ENCODE data around the gene VGF. TPM values are rescaled to one million over a fixed set of nuclear protein-coding genes. Genes with fewer than 3 reads are reported as not detected.

Gene VGF
- total RNA-seq, 4 donors from 2014 or later, result 0.94 TPM; not detected in 3

DNA sequence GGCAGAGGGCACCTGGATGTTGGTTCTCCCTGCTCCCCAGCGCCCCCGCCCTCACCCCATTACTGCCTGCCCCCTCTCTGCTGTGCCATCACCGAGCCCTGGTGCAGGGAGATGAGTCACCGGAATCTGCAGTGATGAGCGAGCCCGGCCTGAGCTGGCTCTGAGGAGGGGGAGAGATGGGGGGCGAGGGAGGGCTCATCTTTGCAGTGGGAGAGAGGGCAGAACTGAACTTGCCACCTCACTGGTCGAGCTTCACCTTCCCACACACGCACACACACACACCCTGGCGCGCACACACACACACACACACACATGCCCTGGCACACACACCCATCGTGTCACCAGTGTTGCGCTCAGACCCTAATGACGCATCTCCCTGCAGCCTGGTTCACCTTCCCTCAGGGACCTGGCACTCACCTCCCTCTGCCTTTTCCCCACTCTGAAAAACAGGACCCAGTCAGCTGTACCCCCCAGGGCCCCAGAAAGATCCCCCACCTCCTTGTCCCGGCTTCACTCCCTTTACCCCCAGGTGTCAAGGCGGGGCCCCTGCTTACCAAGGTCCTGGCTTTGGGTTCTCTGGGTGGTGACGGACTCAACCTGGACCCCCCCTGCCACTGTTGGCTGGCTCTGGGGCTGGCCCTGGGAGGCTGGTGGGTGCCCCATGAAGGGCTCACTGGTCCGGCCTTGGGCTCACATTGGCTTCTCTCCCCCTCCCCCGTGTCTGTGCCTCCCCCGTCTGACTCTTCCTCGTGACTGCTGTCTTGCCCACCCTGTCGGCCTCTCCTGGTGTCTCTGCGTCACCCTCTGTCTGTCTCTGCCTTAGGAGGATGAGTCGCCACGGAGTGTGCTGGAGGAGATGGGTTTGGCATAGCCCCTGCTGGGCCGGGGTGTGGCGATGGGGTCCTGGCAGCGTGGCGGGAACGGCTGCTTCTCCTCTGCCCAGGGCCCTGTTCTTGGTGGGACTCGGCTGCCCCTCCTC lies 5.4 kb downstream of the VGF start:
- no peak for DNase-seq
- TF ChIP-seq POLR2A (IDR thresholded peaks at IDR 0.05), result no peak
- no peak for TF ChIP-seq CTCF (IDR thresholded peaks at IDR 0.05)
- H3K27me3 ChIP-seq, result peaks cover 0 to 17% of the 10 kb centered on the region in 2 donors

GRCh38 chr7:101156866-101157589 lies 8.3 kb downstream of the VGF start:
- Histone ChIP-seq H3K4me3 (no peak overlapping the region), H3K9me3 (no peaks in the 10 kb centered on the region), H3K4me1 (peaks cover 0 to 13% (median 6%) of the 10 kb centered on the region in 4 donors), H3K27ac (peak overlapping the region in 1 of 4 donors; percentile 82), H3K27me3 (no peaks in the 10 kb centered on the region), H3K36me3 (peaks cover 0 to 27% (median 0%) of the 10 kb centered on the region in 3 donors)
- DNase-seq, result peak in 2 of 3 donors; percentile 70 to 87
- TF ChIP-seq POLR2A (IDR thresholded peaks at IDR 0.05) (no peak), CTCF (IDR thresholded peaks at IDR 0.05) (no peak)

More for the DNA sequence above, 5.4 kb downstream of the VGF start:
- Histone ChIP-seq H3K9me3 (no peaks in the 10 kb centered on the region), H3K27ac (peak overlapping the region in 1 of 4 donors; percentile 78), H3K4me1 (peaks cover 8 to 40% (median 22%) of the 10 kb centered on the region in 4 donors), H3K36me3 (peaks cover 0 to 27% (median 0%) of the 10 kb centered on the region in 3 donors), H3K4me3 (no peak overlapping the region)

- no peaks in the 10 kb centered on the region for H3K27me3 ChIP-seq
- peaks cover 0 to 12% (median 6%) of the 10 kb centered on the region in 4 donors for H3K4me1 ChIP-seq
- peak overlapping the region in 1 of 4 donors; percentile 75 for H3K27ac ChIP-seq
- H3K9me3 ChIP-seq, result no peaks in the 10 kb centered on the region
- peaks cover 0 to 27% (median 0%) of the 10 kb centered on the region in 3 donors for H3K36me3 ChIP-seq
- TF ChIP-seq CTCF (IDR thresholded peaks at IDR 0.05) (no peak), POLR2A (IDR thresholded peaks at IDR 0.05) (no peak)
- no peak for DNase-seq
- H3K4me3 ChIP-seq, result no peak overlapping the region
Measured at GRCh38 chr7:101156277-101156676, 9.1 kb downstream of the VGF start.

- Histone ChIP-seq H3K9me3 (no peaks in the 10 kb centered on the region), H3K36me3 (peaks cover 0 to 26% (median 0%) of the 10 kb centered on the region in 3 donors), H3K4me1 (peaks cover 0 to 12% (median 6%) of the 10 kb centered on the region in 4 donors), H3K27ac (peak overlapping the region in 1 of 4 donors; percentile 74), H3K27me3 (no peaks in the 10 kb centered on the region), H3K4me3 (peak overlapping the region; percentile 76 to 89 (median 84))
- TF ChIP-seq CTCF (IDR thresholded peaks at IDR 0.05) (no peak), POLR2A (IDR thresholded peaks at IDR 0.05) (no peak)
- DNase-seq, result no peak
Measured at GRCh38 chr7:101155303-101155702, 10.1 kb downstream of the VGF start.

- Histone ChIP-seq H3K27me3 (no peaks in the 10 kb centered on the region), H3K36me3 (peaks cover 0 to 21% (median 0%) of the 10 kb centered on the region in 3 donors), H3K4me3 (peak overlapping the region; percentile 76 to 89 (median 84)), H3K4me1 (peaks cover 0 to 12% (median 6%) of the 10 kb centered on the region in 4 donors), H3K27ac (peak overlapping the region; percentile 55 to 74 (median 65)), H3K9me3 (no peaks in the 10 kb centered on the region)
- DNase-seq, result no peak
- TF ChIP-seq CTCF (IDR thresholded peaks at IDR 0.05) (no peak), POLR2A (IDR thresholded peaks at IDR 0.05) (no peak)
Measured at GRCh38 chr7:101154693-101155102, 10.7 kb downstream of the VGF start.
